ENCODE data around the gene ZNF484.
"Not testable (repeated sequence)": the region's sequence is repeated elsewhere in the genome, so short reads cannot be mapped to it uniquely, and the experiment has no call there.

GRCh38 chr9:92825065-92825464 is 52.8 kb downstream of the ZNF484 start:
- not testable (repeated sequence) for TF ChIP-seq CTCF (IDR thresholded peaks at IDR 0.05; ENCODE audit: extremely low read depth in 1 of 2, insufficient read depth in 1 of 2, low read depth in 1 of 2, low read length in 2 of 2); MAX (IDR thresholded peaks at IDR 0.05; ENCODE audit: insufficient read depth, insufficient read length); FOS (IDR thresholded peaks at IDR 0.05; ENCODE audit: borderline replicate concordance, insufficient read depth, low read length); EZH2 (IDR thresholded peaks at IDR 0.05; ENCODE audit: borderline replicate concordance, low read depth, low read length, severe bottlenecking); POLR2AphosphoS5 (IDR thresholded peaks at IDR 0.05; ENCODE audit: insufficient read depth, low read depth, low read length); POLR2A (IDR thresholded peaks at IDR 0.05; ENCODE audit: low read depth, low read length)
